Inferior parietal cortex (tissue), 1 donor: Measurements from ENCODE around the gene GLS.
"Not testable (repeated sequence)": the region's sequence is repeated elsewhere in the genome, so short reads cannot be mapped to it uniquely, and the experiment has no call there.

ENCODE experiments used
- DNase-seq: peaks from one replicate; pipeline ENCODE4 v3.0.0-alpha.2; 2016; ENCODE audit errors: extremely low spot score

The GLS gene

GRCh38 chr2:190994148-190994547 lies 113.5 kb downstream of the GLS start:
- no peak for DNase-seq

GRCh38 chr2:190995315-190995714 lies 114.7 kb downstream of the GLS start:
- not testable (repeated sequence) for DNase-seq

GRCh38 chr2:190996338-190996946 lies 115.8 kb downstream of the GLS start:
- DNase-seq, result no peak

GRCh38 chr2:190996947-190997346 lies 116.3 kb downstream of the GLS start:
- DNase-seq, result no peak

- no peak for DNase-seq
Observed at GRCh38 chr2:190997526-190998113, 117.0 kb downstream of the GLS start.

- no peak for DNase-seq
Observed at GRCh38 chr2:190999058-190999457, 118.4 kb downstream of the GLS start.

- DNase-seq, result no peak
Observed at GRCh38 chr2:190999949-191000665, 119.5 kb downstream of the GLS start.

- DNase-seq, result no peak
Observed at GRCh38 chr2:191001032-191001431, 120.4 kb downstream of the GLS start.

GRCh38 chr2:191001624-191002023 lies 121.0 kb downstream of the GLS start:
- no peak for DNase-seq

- no peak for DNase-seq
Observed at GRCh38 chr2:191003405-191004309, 123.0 kb downstream of the GLS start.

- DNase-seq, result no peak
Observed at GRCh38 chr2:191006297-191006696, 125.7 kb downstream of the GLS start.

- no peak for DNase-seq
Observed at GRCh38 chr2:191006997-191007783, 126.6 kb downstream of the GLS start.

GRCh38 chr2:191008286-191008685 lies 127.7 kb downstream of the GLS start:
- no peak for DNase-seq

GRCh38 chr2:191009541-191010374 lies 129.1 kb downstream of the GLS start:
- no peak for DNase-seq

- no peak for DNase-seq
Observed at GRCh38 chr2:191010887-191011885, 130.6 kb downstream of the GLS start.

GRCh38 chr2:191012346-191012745 lies 131.7 kb downstream of the GLS start:
- DNase-seq, result no peak

- no peak for DNase-seq
Observed at GRCh38 chr2:191012845-191013681, 132.4 kb downstream of the GLS start.

GRCh38 chr2:191013682-191013931 lies 133.0 kb downstream of the GLS start:
- peak; percentile 36 for DNase-seq
